ENCODE data around the gene AKAIN1. TPM values are rescaled to one million over a fixed set of nuclear protein-coding genes. Genes with fewer than 3 reads are reported as not detected.

Gene AKAIN1
- total RNA-seq, 4 donors from 2014 or later, result not detected

GRCh38 chr18:5198311-5198710 lies 1.3 kb upstream of the AKAIN1 start:
- H3K4me3 ChIP-seq, result no peak overlapping the region
- H3K4me1 ChIP-seq, result peaks cover 0 to 11% (median 11%) of the 10 kb centered on the region in 4 donors
- TF ChIP-seq EP300 (IDR thresholded peaks at IDR 0.05) (no peak), POLR2AphosphoS5 (IDR thresholded peaks at IDR 0.05) (no peak), CTCF (IDR thresholded peaks at IDR 0.05) (no peak), POLR2A (IDR thresholded peaks at IDR 0.05; ENCODE audit: low read depth) (no peak)
- no peaks in the 10 kb centered on the region for H3K36me3 ChIP-seq
- WGBS, result 78% methylated on average over 3 of the region's 3 CpGs
- H3K9me3 ChIP-seq, result no peaks in the 10 kb centered on the region
- intact Hi-C loops (cut with DNase I), result no loop called here
- H3K27ac ChIP-seq (replicated peaks in 1 of 4), result no peak overlapping the region
- H3K27me3 ChIP-seq, result peaks cover 0 to 68% (median 28%) of the 10 kb centered on the region in 4 donors
- no peak for DNase-seq (ENCODE audit: extremely low spot score)

GRCh38 chr18:5197461-5197860 lies 404 bp upstream of the AKAIN1 start:
- WGBS, result 11% methylated on average over 18 of the region's 18 CpGs
- Histone ChIP-seq H3K27me3 (peaks cover 0 to 68% (median 28%) of the 10 kb centered on the region in 4 donors), H3K27ac (replicated peaks in 1 of 4) (no peak overlapping the region), H3K4me3 (no peak overlapping the region), H3K9me3 (no peaks in the 10 kb centered on the region), H3K4me1 (peaks cover 0 to 11% (median 11%) of the 10 kb centered on the region in 4 donors), H3K36me3 (no peaks in the 10 kb centered on the region)
- TF ChIP-seq POLR2AphosphoS5 (IDR thresholded peaks at IDR 0.05), result no peak
- no peak for TF ChIP-seq POLR2A (IDR thresholded peaks at IDR 0.05; ENCODE audit: low read depth)
- TF ChIP-seq CTCF (IDR thresholded peaks at IDR 0.05), result no peak
- TF ChIP-seq EP300 (IDR thresholded peaks at IDR 0.05), result no peak
- no peak for DNase-seq (ENCODE audit: extremely low spot score)
- intact Hi-C loops (cut with DNase I), result no loop called here

GRCh38 chr18:5196253-5197031 lies 615 bp downstream of the AKAIN1 start:
- intact Hi-C loops (cut with DNase I), result no loop called here

GRCh38 chr18:5195656-5196055 lies 1.4 kb downstream of the AKAIN1 start:
- 42% methylated on average over 2 of the region's 2 CpGs for WGBS
- Histone ChIP-seq H3K27ac (replicated peaks in 1 of 4) (no peak overlapping the region), H3K9me3 (no peaks in the 10 kb centered on the region), H3K27me3 (peaks cover 0 to 66% (median 28%) of the 10 kb centered on the region in 4 donors), H3K4me1 (peaks cover 0 to 11% (median 11%) of the 10 kb centered on the region in 4 donors), H3K36me3 (no peaks in the 10 kb centered on the region), H3K4me3 (no peak overlapping the region)
- intact Hi-C loops (cut with DNase I), result no loop called here
- no peak for DNase-seq (ENCODE audit: extremely low spot score)
- no peak for TF ChIP-seq CTCF (IDR thresholded peaks at IDR 0.05)
- no peak for TF ChIP-seq POLR2A (IDR thresholded peaks at IDR 0.05; ENCODE audit: low read depth)
- no peak for TF ChIP-seq EP300 (IDR thresholded peaks at IDR 0.05)
- TF ChIP-seq POLR2AphosphoS5 (IDR thresholded peaks at IDR 0.05), result no peak

More at GRCh38 chr18:5196253-5197031, 615 bp downstream of the AKAIN1 start:
- WGBS, result under 1% methylated on average over 27 of the region's 50 CpGs
- Histone ChIP-seq H3K4me1 (peaks cover 0 to 11% (median 11%) of the 10 kb centered on the region in 4 donors), H3K27ac (replicated peaks in 1 of 4) (no peak overlapping the region), H3K27me3 (peaks cover 0 to 68% (median 28%) of the 10 kb centered on the region in 4 donors), H3K4me3 (no peak overlapping the region), H3K36me3 (no peaks in the 10 kb centered on the region), H3K9me3 (no peaks in the 10 kb centered on the region)
- TF ChIP-seq CTCF (IDR thresholded peaks at IDR 0.05) (no peak), POLR2A (IDR thresholded peaks at IDR 0.05; ENCODE audit: low read depth) (no peak), EP300 (IDR thresholded peaks at IDR 0.05) (no peak), POLR2AphosphoS5 (IDR thresholded peaks at IDR 0.05) (no peak)
- DNase-seq (ENCODE audit: extremely low spot score), result no peak
